Loucy (cell line): ENCODE data around the gene IGSF6.
"Not testable (repeated sequence)": the region's sequence is repeated elsewhere in the genome, so short reads cannot be mapped to it uniquely, and the experiment has no call there.

Experiments
- H2AFZ ChIP-seq: fragments of 200-600 bp; sonication (generic); 2 replicates; pipeline ENCODE4 v1.6.0; 2016; ENCODE audit warnings: antibody characterized with exemption, mild to moderate bottlenecking, low read length, moderate library complexity
- H3F3A ChIP-seq: fragments of 200-600 bp; 2 replicates; pipeline ENCODE4 v1.6.0; 2016; ENCODE audit warnings: antibody characterized with exemption, low read depth, mild to moderate bottlenecking
- H3K27me3 ChIP-seq: fragments of 200-600 bp; sonication (generic); 2 replicates; pipeline ENCODE4 v1.6.1; 2014; ENCODE audit warnings: low read length, mild to moderate bottlenecking; ENCODE audit not compliant: insufficient read depth, poor library complexity, severe bottlenecking
- H3K36me3 ChIP-seq: fragments of 200-600 bp; sonication (generic); 2 replicates; pipeline ENCODE4 v1.6.1; 2016; ENCODE audit warnings: low read length; ENCODE audit not compliant: insufficient read depth
- H3K4me1 ChIP-seq: fragments of 200-600 bp; sonication (generic); 2 replicates; pipeline ENCODE4 v1.5.1; 2014; ENCODE audit warnings: low read length, mild to moderate bottlenecking; ENCODE audit not compliant: insufficient read depth, poor library complexity, severe bottlenecking
- H3K4me2 ChIP-seq: fragments of 200-600 bp; sonication (generic); 2 replicates; pipeline ENCODE4 v1.6.0; 2014; ENCODE audit warnings: antibody characterized with exemption, low read length, low read depth, mild to moderate bottlenecking; ENCODE audit not compliant: poor library complexity, severe bottlenecking
- H3K4me3 ChIP-seq: fragments of 200-600 bp; sonication (generic); 2 replicates; pipeline ENCODE4 v1.5.1; 2014; ENCODE audit warnings: low read length, mild to moderate bottlenecking, mixed read lengths; ENCODE audit not compliant: poor library complexity, severe bottlenecking
- H3K79me2 ChIP-seq: fragments of 200-600 bp; sonication (generic); 2 replicates; pipeline ENCODE4 v1.6.1; 2014; ENCODE audit warnings: low read length; ENCODE audit not compliant: insufficient read depth
- H3K9ac ChIP-seq: fragments of 200-600 bp; sonication (generic); 2 replicates; pipeline ENCODE4 v1.6.0; 2014; ENCODE audit warnings: mild to moderate bottlenecking, low read depth, low read length, moderate library complexity; ENCODE audit not compliant: poor library complexity, severe bottlenecking
- H3K9me2 ChIP-seq: fragments of 200-600 bp; sonication (generic); replicated peaks from 2 replicates; pipeline ENCODE4 v1.6.1; 2016; ENCODE audit warnings: low read depth, low read length, mixed read lengths
- H3K9me3 ChIP-seq: fragments of 200-600 bp; sonication (generic); 2 replicates; pipeline ENCODE4 v1.6.1; 2014; ENCODE audit warnings: mild to moderate bottlenecking, antibody characterized with exemption, low read length, low read depth; ENCODE audit not compliant: insufficient read depth
- H4K20me1 ChIP-seq: fragments of 200-600 bp; sonication (generic); 2 replicates; pipeline ENCODE4 v1.6.0; 2014; ENCODE audit warnings: antibody characterized with exemption, low read length, mild to moderate bottlenecking; ENCODE audit not compliant: insufficient read depth, poor library complexity, severe bottlenecking
- CTCF ChIP-seq: fragments of 200-600 bp; sonication (generic); conservative IDR thresholded peaks from 2 replicates; pipeline ENCODE4 v1.5.1; 2014; ENCODE audit warnings: mild to moderate bottlenecking, antibody characterized with exemption, low read length
- EZH2phosphoT487 ChIP-seq: fragments of 200-600 bp; IDR thresholded peaks from 2 replicates; pipeline ENCODE4 v1.6.1; 2018; ENCODE audit warnings: antibody characterized with exemption, mild to moderate bottlenecking, moderate library complexity, borderline replicate concordance

Gene IGSF6

GRCh38 chr16:21608639-21609328, 43.6 kb downstream of the IGSF6 start:
- Histone ChIP-seq H2AFZ (no peak overlapping the region), H3K36me3 (peaks cover under 1% of the 10 kb centered on the region; the same call in 1 of the 2 replicates), H3K27me3 (no peaks in the 10 kb centered on the region), H3K4me3 (peak overlapping the region; percentile 39), H3K9ac (no peak overlapping the region), H3K4me2 (peak overlapping the region; percentile 62), H4K20me1 (peaks cover 72% of the 10 kb centered on the region), H3K4me1 (peaks cover 68% of the 10 kb centered on the region), H3K9me2 (no peaks in the 10 kb centered on the region), H3F3A (0 out of 2 replicates have a peak, but pooled peaks cover 8% of the 10 kb centered on the region), H3K79me2 (peaks cover 98% of the 10 kb centered on the region), H3K9me3 (no peaks in the 10 kb centered on the region)
- TF ChIP-seq EZH2phosphoT487 (no peak), CTCF (no peak)

DNA sequence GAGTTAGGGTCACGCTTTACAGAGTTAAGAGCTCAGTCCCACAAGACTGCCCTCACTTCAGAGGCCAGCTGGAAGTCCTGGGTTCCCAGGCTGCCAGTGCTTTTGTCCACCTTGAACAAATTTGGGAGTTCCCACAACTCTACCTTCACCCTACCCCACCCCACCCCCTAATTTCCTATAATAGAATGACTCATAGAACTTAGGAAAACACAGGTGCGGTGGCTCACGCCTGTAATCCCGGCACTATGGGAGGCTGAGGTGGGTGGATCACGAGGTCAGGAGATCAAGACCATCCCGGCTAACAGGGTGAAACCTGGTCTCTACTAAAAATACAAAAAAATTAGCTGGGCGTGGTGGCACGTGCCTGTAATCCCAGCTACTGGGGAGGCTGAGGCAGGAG, 46.6 kb downstream of the IGSF6 start:
- Histone ChIP-seq H4K20me1 (peaks cover 85% of the 10 kb centered on the region), H3K4me1 (peaks cover 89% of the 10 kb centered on the region), H3K4me2 (peak overlapping the region; percentile 95), H3K79me2 (peaks cover 98% of the 10 kb centered on the region)
- H3K9me2 ChIP-seq, H3K4me3 ChIP-seq, H3F3A ChIP-seq, H3K27me3 ChIP-seq, H3K36me3 ChIP-seq, H2AFZ ChIP-seq, H3K9me3 ChIP-seq, H3K9ac ChIP-seq: not testable (repeated sequence)

- Histone ChIP-seq H3K4me1 (peaks cover 77% of the 10 kb centered on the region), H4K20me1 (peaks cover 75% of the 10 kb centered on the region), H3K9me3 (no peaks in the 10 kb centered on the region), H3K36me3 (no peaks in the 10 kb centered on the region), H3K4me3 (peak overlapping the region; percentile 93), H3K27me3 (no peaks in the 10 kb centered on the region), H3K4me2 (peak overlapping the region; percentile 95), H3K9ac (peak overlapping the region; percentile 24), H3F3A (0 out of 2 replicates have a peak, but pooled peaks cover 3% of the 10 kb centered on the region), H3K79me2 (peaks cover 90% of the 10 kb centered on the region), H2AFZ (no peak overlapping the region), H3K9me2 (no peaks in the 10 kb centered on the region)
- TF ChIP-seq EZH2phosphoT487 (no peak), CTCF (no peak)
Measured at GRCh38 chr16:21603928-21604327, 48.5 kb downstream of the IGSF6 start.

DNA sequence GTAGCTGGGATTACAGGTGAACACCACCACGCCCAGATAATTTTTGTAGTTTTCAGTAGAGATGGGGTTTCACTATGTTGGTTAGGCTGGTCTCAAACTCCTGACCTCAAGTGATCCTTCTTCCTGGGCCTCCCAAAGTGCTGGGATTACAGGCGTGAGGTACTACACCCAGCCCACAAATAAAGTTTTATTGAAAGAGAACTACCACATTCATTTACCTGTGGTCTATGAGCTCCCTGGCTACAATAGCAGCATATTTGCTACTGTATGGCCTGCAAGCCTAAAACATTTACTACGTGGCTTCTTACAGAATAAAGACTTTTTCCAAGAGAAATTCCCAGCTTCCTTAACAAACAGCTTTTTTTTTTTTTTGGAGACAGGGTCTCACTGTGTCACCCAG, 49.6 kb downstream of the IGSF6 start:
- peak overlapping the region; percentile 95 for H3K4me2 ChIP-seq
- peaks cover 68% of the 10 kb centered on the region for H4K20me1 ChIP-seq
- peak overlapping the region; percentile 93 for H3K4me3 ChIP-seq
- no peaks in the 10 kb centered on the region for H3K27me3 ChIP-seq
- peaks cover 78% of the 10 kb centered on the region for H3K79me2 ChIP-seq
- H3K4me1 ChIP-seq = peaks cover 72% of the 10 kb centered on the region
- no peak overlapping the region for H2AFZ ChIP-seq
- no peaks in the 10 kb centered on the region for H3K9me2 ChIP-seq
- H3K36me3 ChIP-seq = no peaks in the 10 kb centered on the region
- H3F3A ChIP-seq = no peaks in the 10 kb centered on the region
- TF ChIP-seq CTCF = no peak
- no peak for TF ChIP-seq EZH2phosphoT487
- peak overlapping the region; percentile 23 for H3K9ac ChIP-seq
- no peaks in the 10 kb centered on the region for H3K9me3 ChIP-seq
